HEK293 (cell line): ENCODE results near the gene FBXO36.

Experiments
- CTCF ChIA-PET: fragments of 350-600 bp; formaldehyde crosslinking; extraction: SDS; loops from one replicate; lab custom pipeline; 2021; ENCODE audit warnings: antibody characterized with exemption; lab: Yijun Ruan, JAX
- POLR2A ChIA-PET: fragments of 300-600 bp; formaldehyde crosslinking; extraction: SDS; loops from one replicate; lab custom pipeline; 2020; ENCODE audit warnings: antibody characterized with exemption, inconsistent platforms; lab: Yijun Ruan, JAX
- H3K27ac ChIP-seq: fragments of 200-500 bp; sonication (Bioruptor generic); 2 replicates; pipeline ENCODE4 v1.5.1; 2014; ENCODE audit warnings: low read depth, low read length, control low read depth, inconsistent platforms; ENCODE audit errors: extremely low read depth
- H3K36me3 ChIP-seq, 2 experiments: fragments of 200-500 bp in 1 of 2; sonication (Bioruptor generic) in 1 of 2; 1 replicate in 1 of 2; 2 replicates in 1 of 2; pipeline ENCODE4 v1.5.1; 2014 to 2017; ENCODE audit warnings: inconsistent platforms in 2 of 2, low read length in 2 of 2; ENCODE audit not compliant: control insufficient read depth in 2 of 2, insufficient read depth in 1 of 2
- H3K4me1 ChIP-seq: fragments of 200-500 bp; sonication (Bioruptor generic); 2 replicates; pipeline ENCODE4 v1.5.1; 2014; ENCODE audit warnings: mild to moderate bottlenecking, low read length, inconsistent platforms; ENCODE audit not compliant: control insufficient read depth, insufficient read depth
- H3K4me3 ChIP-seq: 2 replicates; pipeline ENCODE4 v1.5.1; 2011; ENCODE audit warnings: low read depth, mild to moderate bottlenecking, control low read depth, low read length, moderate library complexity
- H3K9me3 ChIP-seq: fragments of 200-500 bp; sonication (Bioruptor generic); 2 replicates; pipeline ENCODE4 v1.5.1; 2014; ENCODE audit warnings: low read depth, low read length, inconsistent platforms; ENCODE audit not compliant: control insufficient read depth, insufficient read depth
- FEZF1 ChIP-seq: fragments of 450-650 bp; formaldehyde crosslinking; IDR thresholded peaks from 2 replicates; pipeline ENCODE4 v1.5.1; 2016; ENCODE audit warnings: missing biosample characterization, missing genetic modification characterization
- KLF8 ChIP-seq: fragments of 450-650 bp; formaldehyde crosslinking; IDR thresholded peaks from 2 replicates; pipeline ENCODE4 v1.5.1; 2016; ENCODE audit warnings: missing biosample characterization, missing genetic modification characterization
- KLF9 ChIP-seq: fragments of 450-650 bp; formaldehyde crosslinking; IDR thresholded peaks from 2 replicates; pipeline ENCODE4 v1.5.1; 2016; ENCODE audit warnings: missing biosample characterization, missing genetic modification characterization, low read depth
- MZF1 ChIP-seq: fragments of 450-650 bp; formaldehyde crosslinking; IDR thresholded peaks from 2 replicates; pipeline ENCODE4 v1.5.1; 2017; ENCODE audit warnings: missing biosample characterization, missing genetic modification characterization, borderline replicate concordance
- REPIN1 ChIP-seq: fragments of 450-650 bp; formaldehyde crosslinking; IDR thresholded peaks from 2 replicates; pipeline ENCODE4 v1.5.1; 2017; ENCODE audit warnings: missing biosample characterization, missing genetic modification characterization, low read depth
- SCRT2 ChIP-seq: fragments of 450-650 bp; formaldehyde crosslinking; IDR thresholded peaks from 2 replicates; pipeline ENCODE4 v1.5.1; 2016; ENCODE audit warnings: missing biosample characterization, missing genetic modification characterization
- SP7 ChIP-seq: fragments of 450-650 bp; formaldehyde crosslinking; IDR thresholded peaks from 2 replicates; pipeline ENCODE4 v1.5.1; 2016; ENCODE audit warnings: missing biosample characterization, missing genetic modification characterization
- TCF7L2 ChIP-seq: IDR thresholded peaks from 2 replicates; pipeline ENCODE4 v1.6.1; 2011; ENCODE audit warnings: low read depth, mild to moderate bottlenecking, inconsistent platforms, low read length, moderate library complexity, borderline replicate concordance
- ZBTB49 ChIP-seq: fragments of 450-650 bp; formaldehyde crosslinking; IDR thresholded peaks from 2 replicates; pipeline ENCODE4 v1.5.1; 2016; ENCODE audit warnings: missing biosample characterization, missing genetic modification characterization, low read depth
- ZNF138 ChIP-seq: fragments of 450-650 bp; formaldehyde crosslinking; IDR thresholded peaks from 2 replicates; pipeline ENCODE4 v1.5.1; 2016; ENCODE audit warnings: missing biosample characterization, missing genetic modification characterization, borderline replicate concordance
- ZNF140 ChIP-seq: fragments of 450-650 bp; formaldehyde crosslinking; IDR thresholded peaks from 2 replicates; pipeline ENCODE4 v1.5.1; 2016; ENCODE audit warnings: missing biosample characterization, missing genetic modification characterization
- ZNF16 ChIP-seq: fragments of 450-650 bp; formaldehyde crosslinking; IDR thresholded peaks from 2 replicates; pipeline ENCODE4 v1.5.1; 2016; ENCODE audit warnings: low read depth, missing biosample characterization, missing genetic modification characterization
- ZNF18 ChIP-seq: fragments of 450-650 bp; formaldehyde crosslinking; IDR thresholded peaks from 2 replicates; pipeline ENCODE4 v1.5.1; 2016; ENCODE audit warnings: missing biosample characterization, missing genetic modification characterization
- ZNF23 ChIP-seq: fragments of 450-650 bp; formaldehyde crosslinking; IDR thresholded peaks from 2 replicates; pipeline ENCODE4 v1.5.1; 2016; ENCODE audit warnings: missing biosample characterization, missing genetic modification characterization, borderline replicate concordance
- ZNF324 ChIP-seq: fragments of 450-650 bp; formaldehyde crosslinking; IDR thresholded peaks from 2 replicates; pipeline ENCODE4 v1.5.1; 2016; ENCODE audit warnings: missing biosample characterization, missing genetic modification characterization
- ZNF404 ChIP-seq: fragments of 450-650 bp; formaldehyde crosslinking; IDR thresholded peaks from 2 replicates; pipeline ENCODE4 v1.5.1; 2017; ENCODE audit warnings: missing biosample characterization, missing genetic modification characterization
- ZNF510 ChIP-seq: fragments of 450-650 bp; formaldehyde crosslinking; IDR thresholded peaks from 2 replicates; pipeline ENCODE4 v1.5.1; 2018; ENCODE audit warnings: mild to moderate bottlenecking, missing genetic modification characterization, missing biosample characterization; ENCODE audit not compliant: insufficient replicate concordance
- ZNF530 ChIP-seq: fragments of 450-650 bp; formaldehyde crosslinking; IDR thresholded peaks from 2 replicates; pipeline ENCODE4 v1.5.1; 2016; ENCODE audit warnings: low read depth, missing biosample characterization, missing genetic modification characterization
- ZNF548 ChIP-seq: fragments of 450-650 bp; formaldehyde crosslinking; IDR thresholded peaks from 2 replicates; pipeline ENCODE4 v1.5.1; 2016; ENCODE audit warnings: missing biosample characterization, missing genetic modification characterization
- ZNF560 ChIP-seq: fragments of 450-650 bp; formaldehyde crosslinking; IDR thresholded peaks from 2 replicates; pipeline ENCODE4 v1.5.1; 2017; ENCODE audit warnings: missing biosample characterization, missing genetic modification characterization, borderline replicate concordance
- ZNF571 ChIP-seq: fragments of 450-650 bp; formaldehyde crosslinking; IDR thresholded peaks from 2 replicates; pipeline ENCODE4 v1.5.0; 2017; ENCODE audit warnings: missing biosample characterization, missing genetic modification characterization
- ZNF596 ChIP-seq: fragments of 450-650 bp; IDR thresholded peaks from 2 replicates; pipeline ENCODE4 v1.5.0; 2018; ENCODE audit warnings: missing biosample characterization, mild to moderate bottlenecking, missing genetic modification characterization, moderate library complexity
- ZNF600 ChIP-seq: fragments of 450-650 bp; formaldehyde crosslinking; IDR thresholded peaks from 2 replicates; pipeline ENCODE4 v1.5.1; 2016; ENCODE audit warnings: missing biosample characterization, missing genetic modification characterization
- ZNF621 ChIP-seq: fragments of 450-650 bp; formaldehyde crosslinking; IDR thresholded peaks from 2 replicates; pipeline ENCODE4 v1.5.1; 2017; ENCODE audit warnings: missing biosample characterization, missing genetic modification characterization
- ZNF645 ChIP-seq: fragments of 450-650 bp; formaldehyde crosslinking; IDR thresholded peaks from 2 replicates; pipeline ENCODE4; 2016; ENCODE audit warnings: missing biosample characterization, missing genetic modification characterization
- ZNF791 ChIP-seq: fragments of 450-650 bp; formaldehyde crosslinking; IDR thresholded peaks from 2 replicates; pipeline ENCODE4 v1.5.1; 2016; ENCODE audit warnings: missing biosample characterization, missing genetic modification characterization

FBXO36 gene

GRCh38 chr2:230042195-230042594, 119.9 kb downstream of the FBXO36 start:
- H3K4me1 ChIP-seq = no peaks in the 10 kb centered on the region
- H3K36me3 ChIP-seq = peaks cover 0 to 32% of the 10 kb centered on the region in 2 experiments; a peak in 2 of 3 replicates
- CTCF ChIA-PET = interaction anchor here (1.2 kb wide), 1 partner anchor 22 kb away, joined by 5 read pairs; no protein-coding TSS in a partner anchor
- no peaks in the 10 kb centered on the region for H3K9me3 ChIP-seq
- H3K4me3 ChIP-seq = no peak overlapping the region
- no peak overlapping the region for H3K27ac ChIP-seq
- POLR2A ChIA-PET = no interaction called here
- TF ChIP-seq ZNF16 (tag by site-specific recombination) (no peak), ZNF23 (no peak), ZNF791 (no peak), ZNF571 (tag by site-specific recombination) (no peak)

- ChIA-PET CTCF (no interaction called here), POLR2A (no interaction called here)
- H3K4me1 ChIP-seq = no peaks in the 10 kb centered on the region
- TF ChIP-seq ZNF530 (tag by site-specific recombination) (no peak), ZNF548 (tag by site-specific recombination) (no peak), ZNF560 (tag by site-specific recombination) (no peak), KLF8 (tag by site-specific recombination) (no peak), ZNF404 (tag by site-specific recombination) (no peak), ZNF138 (tag by site-specific recombination) (no peak), ZNF596 (tag by site-specific recombination) (no peak)
- H3K27ac ChIP-seq = no peak overlapping the region
- H3K9me3 ChIP-seq = no peaks in the 10 kb centered on the region
- H3K36me3 ChIP-seq = peaks cover 0 to 35% of the 10 kb centered on the region in 2 experiments; a peak in 2 of 3 replicates
- no peak overlapping the region for H3K4me3 ChIP-seq
These were observed 120.7 kb downstream of the FBXO36 start for GRCh38 chr2:230043025-230043424.

GRCh38 chr2:230043461-230043860, 121.2 kb downstream of the FBXO36 start:
- H3K27ac ChIP-seq = no peak overlapping the region
- no peaks in the 10 kb centered on the region for H3K9me3 ChIP-seq
- ChIA-PET CTCF (no interaction called here), POLR2A (no interaction called here)
- H3K4me1 ChIP-seq = no peaks in the 10 kb centered on the region
- peaks cover 0 to 39% of the 10 kb centered on the region in 2 experiments; a peak in 2 of 3 replicates for H3K36me3 ChIP-seq
- H3K4me3 ChIP-seq = no peak overlapping the region
- TF ChIP-seq ZNF571 (tag by site-specific recombination) (no peak), ZBTB49 (no peak), ZNF140 (tag by site-specific recombination) (no peak), SCRT2 (tag by site-specific recombination) (no peak), ZNF510 (tag by site-specific recombination) (no peak), SP7 (tag by site-specific recombination) (no peak), ZNF18 (tag by site-specific recombination) (no peak), ZNF324 (tag by site-specific recombination) (no peak), ZNF621 (no peak), REPIN1 (tag by site-specific recombination) (no peak), FEZF1 (tag by site-specific recombination) (no peak), MZF1 (tag by site-specific recombination) (no peak), ZNF645 (tag by site-specific recombination) (no peak), TCF7L2 (no peak), ZNF600 (tag by site-specific recombination) (no peak), KLF9 (tag by site-specific recombination) (no peak)
